ENCODE measurements around the gene PTPRN.
"Not testable (repeated sequence)": the region's sequence is repeated elsewhere in the genome, so short reads cannot be mapped to it uniquely, and the experiment has no call there.

The PTPRN gene

DNA sequence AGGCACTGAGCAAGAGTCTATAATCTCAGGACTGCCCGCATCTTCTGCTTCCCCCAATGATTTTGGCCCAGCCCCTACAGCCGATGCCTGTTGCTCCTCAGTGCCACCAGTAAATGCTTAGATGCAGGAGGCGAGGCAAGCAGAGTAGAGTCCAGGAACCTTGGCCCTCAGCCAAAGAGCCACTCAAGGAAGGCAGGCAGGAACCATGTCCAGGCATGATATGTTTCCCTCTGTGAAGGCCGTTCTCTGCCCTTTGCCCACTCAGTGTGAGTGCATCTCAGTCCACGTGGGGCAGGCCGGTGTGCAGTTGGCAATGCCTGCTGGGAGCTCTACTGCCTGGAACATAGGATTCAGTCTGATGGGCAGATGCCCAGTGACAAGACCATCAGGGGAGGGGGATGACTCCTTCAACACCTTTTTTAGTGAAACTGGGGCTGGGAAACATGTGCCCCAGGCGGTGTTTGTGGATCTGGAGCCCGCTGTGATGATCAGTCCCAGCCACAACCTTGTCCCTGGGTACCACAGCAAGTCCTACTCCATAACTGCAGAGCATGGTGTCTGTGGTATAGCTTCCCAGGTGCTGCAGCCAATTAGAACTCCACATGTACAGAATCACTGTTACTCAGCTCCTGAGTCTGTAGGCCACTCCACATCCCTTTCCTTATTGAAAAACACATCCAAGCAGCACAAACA, 39.7 kb downstream of the PTPRN start:
- DNase-seq (ENCODE audit: low spot score) = no peak

DNA sequence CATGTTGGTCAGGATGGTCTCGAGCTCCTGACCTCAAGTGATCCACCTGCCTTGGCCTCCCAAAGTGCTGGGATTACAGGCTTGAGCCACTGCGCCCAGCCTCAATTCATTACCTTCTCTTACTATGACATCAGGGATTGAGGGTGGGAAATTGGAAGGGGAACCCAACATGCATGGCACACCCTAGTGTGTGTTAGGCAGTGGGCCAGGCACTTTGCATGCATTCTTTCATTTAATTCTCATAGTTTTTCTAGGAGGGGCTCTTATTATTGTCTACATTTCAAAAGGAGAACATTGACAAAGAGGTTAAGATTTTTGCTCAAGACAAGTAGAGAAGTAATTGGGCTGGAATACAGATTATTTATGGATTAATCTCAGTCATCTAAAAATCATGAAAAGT, 40.9 kb downstream of the PTPRN start:
- no peak for DNase-seq (ENCODE audit: low spot score)

GRCh38 chr2:219266886-219267285, 42.3 kb downstream of the PTPRN start:
- no peak for DNase-seq (ENCODE audit: low spot score)

GRCh38 chr2:219266232-219266631, 43.0 kb downstream of the PTPRN start:
- no peak for DNase-seq (ENCODE audit: low spot score)

GRCh38 chr2:219261024-219261855, 48.0 kb downstream of the PTPRN start:
- no peak for DNase-seq (ENCODE audit: low spot score)

GRCh38 chr2:219258942-219259341, 50.3 kb downstream of the PTPRN start:
- not testable (repeated sequence) for DNase-seq (ENCODE audit: low spot score)

GRCh38 chr2:219254590-219255201, 54.5 kb downstream of the PTPRN start:
- DNase-seq (ENCODE audit: low spot score) = no peak

GRCh38 chr2:219253753-219254589, 55.2 kb downstream of the PTPRN start, which contains the start of gene TUBA4A:
Gene TUBA4A (minus strand): TSS chr2:219253918. CDS start chr2:219253858, 60 bp downstream.
- peak; percentile 87 for DNase-seq (ENCODE audit: low spot score)

DNA sequence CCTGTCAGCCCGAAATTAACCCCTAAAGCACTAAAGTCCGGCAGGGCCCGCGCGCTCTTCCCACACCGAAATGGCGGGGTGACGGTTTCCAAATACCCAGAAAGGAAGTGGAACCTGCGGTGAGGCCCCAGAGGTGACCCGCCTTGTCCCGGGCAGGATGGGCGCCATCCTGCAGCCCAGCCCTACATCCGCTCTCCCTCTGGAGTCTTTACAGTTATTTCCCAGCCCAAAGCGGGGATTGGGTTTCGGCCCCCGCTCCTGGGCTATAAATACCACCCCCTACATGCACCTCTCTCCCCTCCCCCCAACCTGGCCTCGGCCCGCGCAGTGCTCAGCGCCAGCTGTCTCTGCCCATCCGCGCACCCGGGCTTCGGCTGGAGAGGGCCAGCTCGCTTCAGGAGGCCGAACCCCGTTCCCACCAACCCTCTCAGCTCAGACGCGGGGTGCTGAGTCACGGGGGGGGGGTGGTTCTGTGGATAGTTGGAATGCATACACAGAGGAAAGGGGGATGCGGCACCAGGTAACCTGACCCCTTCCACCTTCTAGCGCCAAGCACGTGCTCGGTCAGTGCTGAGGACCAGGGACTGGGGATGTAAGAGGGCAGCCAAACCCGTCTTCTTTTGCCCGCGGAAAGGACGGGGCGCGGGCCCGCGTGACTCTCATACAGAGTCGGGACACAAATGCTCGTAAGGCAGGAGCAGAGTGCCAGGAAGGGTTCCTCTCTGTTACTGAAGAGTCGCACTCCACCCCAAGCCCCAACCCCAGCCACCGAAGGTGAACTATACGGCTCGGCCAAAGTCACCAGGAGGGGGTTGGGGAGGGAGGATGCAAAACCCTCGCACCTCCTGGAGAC, 56.1 kb downstream of the PTPRN start, which contains the start of gene TUBA4B:
Gene TUBA4B, plus strand, starts transcription at position 344 of the 853 bp plus-strand sequence. Its CDS starts 165 bp downstream, at position 509.
- DNase-seq (ENCODE audit: low spot score) = peak; percentile 33

- no peak for DNase-seq (ENCODE audit: low spot score)
Observed at GRCh38 chr2:219252570-219252899, 56.7 kb downstream of the PTPRN start.

GRCh38 chr2:219252084-219252483, 57.1 kb downstream of the PTPRN start:
- no peak for DNase-seq (ENCODE audit: low spot score)

GRCh38 chr2:219251656-219252055, 57.5 kb downstream of the PTPRN start:
- no peak for DNase-seq (ENCODE audit: low spot score)

DNA sequence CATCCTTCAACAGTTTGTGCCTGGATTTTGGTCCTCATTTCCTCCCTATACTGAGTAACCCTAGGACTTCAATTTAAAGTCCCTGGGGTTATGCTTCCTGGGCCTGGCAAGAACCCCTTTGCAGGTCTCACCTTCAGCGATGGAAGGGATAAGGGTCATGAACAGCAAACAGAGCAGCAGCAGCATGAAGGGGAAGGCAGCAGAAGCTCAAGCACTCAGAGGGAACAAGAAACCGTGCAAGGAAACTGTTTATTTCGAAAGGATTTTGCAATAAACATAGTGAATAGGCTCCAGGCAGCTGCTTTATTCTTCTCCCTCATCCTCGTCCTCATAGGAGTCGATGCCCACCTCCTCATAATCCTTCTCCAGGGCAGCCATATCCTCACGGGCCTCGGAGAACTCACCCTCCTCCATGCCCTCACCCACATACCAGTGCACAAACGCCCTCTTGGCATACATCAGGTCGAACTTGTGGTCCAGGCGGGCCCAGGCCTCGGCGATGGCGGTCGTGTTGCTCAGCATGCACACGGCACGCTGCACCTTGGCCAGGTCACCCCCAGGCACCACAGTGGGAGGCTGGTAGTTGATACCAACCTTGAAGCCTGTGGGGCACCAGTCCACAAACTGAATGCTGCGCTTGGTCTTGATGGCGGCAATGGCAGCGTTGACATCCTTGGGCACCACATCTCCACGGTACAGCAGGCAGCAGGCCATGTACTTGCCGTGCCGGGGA, 59.0 kb downstream of the PTPRN start:
- DNase-seq (ENCODE audit: low spot score) = no peak

DNA sequence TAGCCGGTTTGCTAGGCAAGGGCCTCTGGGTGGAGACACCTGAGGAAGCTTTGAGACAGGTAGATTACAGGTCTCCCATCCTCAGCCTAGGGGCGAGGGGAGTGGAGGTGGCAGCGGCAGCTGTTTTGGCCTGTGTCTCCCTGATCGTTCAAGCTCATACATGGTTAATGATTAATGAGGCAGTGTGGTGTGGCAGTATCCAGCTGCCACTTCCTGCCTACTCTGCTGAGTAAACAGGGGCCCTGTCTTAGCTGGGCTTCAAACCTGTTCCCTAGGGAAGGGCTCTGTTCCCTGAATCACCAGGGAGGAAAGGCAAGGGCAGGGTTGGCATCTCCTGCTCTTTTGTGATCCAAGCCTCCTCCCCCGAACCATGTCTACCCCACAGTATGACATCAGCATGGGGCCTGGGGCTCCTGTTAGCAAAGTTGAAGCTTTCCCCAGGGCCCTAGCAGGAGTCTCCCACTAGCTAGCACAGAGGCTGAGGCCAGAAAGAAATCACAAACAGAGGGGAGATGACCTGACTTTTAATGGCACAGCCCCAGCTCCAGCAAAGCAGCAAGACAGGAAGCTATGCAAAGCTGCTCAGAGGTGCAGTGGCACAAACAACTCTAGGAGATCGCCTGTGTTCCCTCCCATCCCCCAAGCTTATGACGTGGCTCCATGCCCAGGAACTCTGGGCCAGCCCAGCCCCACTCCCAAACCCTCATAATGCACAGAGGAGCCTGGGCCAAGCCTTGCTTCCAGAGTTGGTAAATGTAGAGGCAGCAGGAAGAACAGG, 59.8 kb downstream of the PTPRN start:
- peak; percentile 62 for DNase-seq (ENCODE audit: low spot score)

- DNase-seq (ENCODE audit: low spot score) = no peak
Observed at GRCh38 chr2:219248845-219249202, 60.4 kb downstream of the PTPRN start.

DNA sequence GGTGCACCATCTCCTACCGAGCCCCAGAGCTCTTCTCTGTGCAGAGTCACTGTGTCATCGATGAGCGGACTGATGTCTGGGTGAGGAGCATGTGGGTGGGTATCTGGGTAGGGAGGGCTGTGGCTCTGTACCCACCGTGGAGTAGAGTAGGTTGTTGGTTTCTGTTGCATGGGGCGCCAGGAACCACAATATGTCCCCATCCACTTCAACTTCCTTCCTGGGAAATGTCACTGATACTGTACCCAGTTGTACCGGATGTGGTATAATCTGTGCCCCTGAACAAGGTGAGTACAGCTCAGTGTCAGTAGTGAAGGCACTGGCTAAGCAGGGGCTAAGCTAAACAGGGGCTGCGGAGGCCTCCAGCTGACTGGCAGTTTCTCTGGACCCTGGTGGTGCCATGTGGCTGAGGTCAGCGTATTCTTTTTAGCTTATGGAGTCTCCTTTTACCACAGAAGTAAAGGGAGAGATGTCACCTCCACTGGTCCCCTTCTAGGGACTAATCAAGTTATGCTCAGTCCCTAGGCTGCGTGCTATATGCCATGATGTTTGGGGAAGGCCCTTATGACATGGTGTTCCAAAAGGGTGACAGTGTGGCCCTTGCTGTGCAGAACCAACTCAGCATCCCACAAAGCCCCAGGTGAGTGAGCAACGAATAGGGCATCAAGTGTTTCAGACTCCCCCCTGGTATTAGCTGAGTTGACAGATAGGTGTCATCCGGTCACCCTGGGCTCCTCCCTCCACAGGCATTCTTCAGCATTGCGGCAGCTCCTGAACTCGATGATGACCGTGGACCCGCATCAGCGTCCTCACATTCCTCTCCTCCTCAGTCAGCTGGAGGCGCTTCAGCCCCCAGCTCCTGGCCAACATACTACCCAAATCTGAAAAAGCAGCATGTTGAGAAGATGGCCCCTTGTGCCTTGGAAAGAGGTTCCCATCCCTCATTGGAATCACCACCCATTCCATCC, 61.2 kb downstream of the PTPRN start:
- DNase-seq (ENCODE audit: low spot score) = no peak

DNA sequence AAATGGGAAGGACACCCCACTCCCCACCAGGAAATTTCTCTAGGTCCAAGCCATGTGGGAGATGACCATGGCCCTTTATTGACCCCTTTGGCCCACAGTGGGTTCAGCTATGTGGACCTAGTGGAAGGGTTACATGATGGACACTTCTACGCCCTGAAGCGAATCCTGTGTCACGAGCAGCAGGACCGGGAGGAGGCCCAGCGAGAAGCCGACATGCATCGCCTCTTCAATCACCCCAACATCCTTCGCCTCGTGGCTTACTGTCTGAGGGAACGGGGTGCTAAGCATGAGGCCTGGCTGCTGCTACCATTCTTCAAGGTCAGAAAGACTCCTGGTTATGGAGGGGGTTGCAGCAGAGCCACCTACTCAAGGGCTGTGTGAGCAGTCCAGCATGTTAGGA, 62.6 kb downstream of the PTPRN start:
- DNase-seq (ENCODE audit: low spot score) = no peak

GRCh38 chr2:219245899-219246230, 63.3 kb downstream of the PTPRN start:
- no peak for DNase-seq (ENCODE audit: low spot score)
